GM19328 (cell line): ENCODE results near the gene MED13L.

Experiments used
- ATAC-seq: cut with Tn5 transposase; IDR thresholded peaks from one replicate; pipeline ENCODE4 v1.9.1; 2021; ENCODE audit warnings: mild to moderate bottlenecking, moderate library complexity; ENCODE audit not compliant: unreplicated experiment

Gene MED13L

GRCh38 chr12:116188581-116188980 is 88.9 kb downstream of the MED13L start:
- no peak for ATAC-seq

- ATAC-seq: no peak
Observed at GRCh38 chr12:116187151-116187511, 90.4 kb downstream of the MED13L start.

- no peak for ATAC-seq
Observed at GRCh38 chr12:116186482-116187150, 90.9 kb downstream of the MED13L start.

GRCh38 chr12:116184763-116185162 is 92.7 kb downstream of the MED13L start:
- no peak for ATAC-seq

- ATAC-seq: no peak
Observed at GRCh38 chr12:116183741-116184141, 93.8 kb downstream of the MED13L start.

GRCh38 chr12:116182359-116183063 is 95.0 kb downstream of the MED13L start:
- no peak for ATAC-seq

GRCh38 chr12:116180448-116180847 is 97.0 kb downstream of the MED13L start:
- ATAC-seq: no peak

- ATAC-seq: no peak
Observed at GRCh38 chr12:116179384-116179783, 98.1 kb downstream of the MED13L start.

GRCh38 chr12:116177017-116177416 is 100.5 kb downstream of the MED13L start:
- no peak for ATAC-seq

- ATAC-seq: no peak
Observed at GRCh38 chr12:116174904-116175303, 102.6 kb downstream of the MED13L start.

GRCh38 chr12:116174006-116174405 is 103.5 kb downstream of the MED13L start:
- ATAC-seq: no peak

GRCh38 chr12:116172224-116172849 is 105.2 kb downstream of the MED13L start:
- ATAC-seq: peak; percentile 77

GRCh38 chr12:116171549-116171948 is 105.9 kb downstream of the MED13L start:
- no peak for ATAC-seq

GRCh38 chr12:116169071-116169470 is 108.4 kb downstream of the MED13L start:
- no peak for ATAC-seq

- ATAC-seq: no peak
Observed at GRCh38 chr12:116166306-116166705, 111.2 kb downstream of the MED13L start.

- no peak for ATAC-seq
Observed at GRCh38 chr12:116165036-116165425, 112.5 kb downstream of the MED13L start.

- ATAC-seq: no peak
Observed at GRCh38 chr12:116164250-116165035, 113.0 kb downstream of the MED13L start.

GRCh38 chr12:116162071-116162470 is 115.4 kb downstream of the MED13L start:
- no peak for ATAC-seq

GRCh38 chr12:116161588-116161987 is 115.9 kb downstream of the MED13L start:
- no peak for ATAC-seq

- ATAC-seq: no peak
Observed at GRCh38 chr12:116160883-116161458, 116.5 kb downstream of the MED13L start.

GRCh38 chr12:116160231-116160630 is 117.3 kb downstream of the MED13L start:
- ATAC-seq: no peak
